GM18498 (cell line): ENCODE measurements around the gene FAM168B.
A peak's percentile ranks its signal among the peaks of the same experiment; 100 is the strongest.
"Not testable (repeated sequence)": the region's sequence is repeated elsewhere in the genome, so short reads cannot be mapped to it uniquely, and the experiment has no call there.

Experiments used
- ATAC-seq: cut with Tn5 transposase; IDR thresholded peaks from one replicate; pipeline ENCODE4 v1.9.1; 2021; ENCODE audit warnings: mild to moderate bottlenecking, moderate library complexity; ENCODE audit not compliant: unreplicated experiment

Gene FAM168B

DNA sequence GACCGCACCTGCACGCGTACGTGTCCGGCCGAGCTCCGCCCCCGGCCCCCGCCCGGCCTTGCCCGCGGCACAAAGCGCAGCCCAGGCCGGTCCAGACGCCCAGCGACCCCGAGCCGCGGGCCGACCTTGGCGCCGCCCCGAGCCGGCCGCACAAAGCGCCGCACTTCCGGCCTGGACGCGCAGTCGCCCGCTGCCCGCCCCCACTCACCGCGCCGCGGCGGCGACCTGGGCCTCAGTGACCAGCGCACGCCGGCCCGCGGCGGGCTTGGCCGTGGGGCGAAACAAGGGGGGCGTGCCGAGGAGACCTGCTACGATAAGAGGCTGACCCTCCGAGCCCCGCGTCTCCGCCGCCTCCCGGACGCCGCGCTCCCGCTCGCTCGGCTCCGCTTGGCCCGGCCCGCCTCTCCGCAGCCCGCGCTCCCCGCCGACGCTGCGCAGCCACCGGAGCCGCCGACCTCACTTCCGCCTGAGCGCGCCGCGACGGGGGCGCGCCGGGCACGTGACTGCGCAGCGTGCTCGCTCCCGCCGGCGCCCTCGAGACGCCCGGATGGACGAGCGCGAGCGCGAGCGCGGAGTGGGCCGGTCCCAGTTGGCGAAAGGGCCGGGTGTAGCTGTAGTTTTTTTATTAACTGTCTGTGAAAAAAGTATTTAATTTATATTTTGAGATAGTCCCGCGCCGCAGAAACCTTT lies at the start of gene FAM168B:
Gene FAM168B (minus strand): TSS at position 455 of the 690 bp plus-strand sequence. CDS start 10,814 bp downstream, outside the sequence.
- peak; percentile 89 for ATAC-seq

GRCh38 chr2:131142849-131143248 lies 49.6 kb upstream of the FAM168B start:
- ATAC-seq: no peak

DNA sequence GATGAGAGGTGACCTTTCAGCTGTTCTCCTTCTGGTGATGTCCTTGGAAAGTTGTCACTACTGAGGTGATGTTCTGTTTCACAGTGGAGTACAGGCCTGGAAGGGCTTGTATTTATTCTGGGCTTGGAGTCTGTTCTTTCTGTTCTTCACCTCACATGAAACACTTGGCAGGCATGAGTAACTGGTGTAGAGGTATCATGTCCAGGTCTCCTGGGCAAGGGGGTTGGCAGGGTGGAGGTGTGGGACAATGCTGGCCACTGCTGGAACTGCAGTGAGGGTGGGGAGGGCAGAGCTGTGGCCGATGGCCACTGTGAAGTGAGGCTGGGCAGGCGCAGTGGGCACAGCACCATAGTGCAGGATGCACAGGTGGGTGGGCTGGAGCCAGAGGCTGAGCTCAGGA lies 47.3 kb upstream of the FAM168B start:
- no peak for ATAC-seq

DNA sequence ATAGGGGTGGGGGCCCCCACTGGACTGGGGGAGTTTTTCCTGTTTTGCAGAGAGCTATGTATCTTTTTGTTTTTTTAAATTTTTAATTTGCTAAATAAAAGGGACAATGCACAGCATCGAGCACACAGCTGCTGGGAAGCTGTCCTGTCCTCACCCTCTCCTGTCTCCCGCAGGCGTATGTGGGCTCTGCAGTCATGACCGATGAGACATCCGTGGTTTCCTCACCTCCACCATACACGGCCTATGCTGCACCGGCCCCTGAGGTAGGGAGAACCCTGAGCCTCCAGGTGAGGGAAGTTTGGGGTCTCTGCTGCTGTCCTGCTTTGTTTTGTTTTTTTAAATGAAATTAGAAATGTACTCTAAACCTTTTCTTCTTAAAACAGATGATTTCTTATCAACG lies 39.5 kb upstream of the FAM168B start:
- no peak for ATAC-seq

- ATAC-seq: no peak
Observed at GRCh38 chr2:131130298-131130596, 37.0 kb upstream of the FAM168B start.

GRCh38 chr2:131127981-131128380 lies 34.7 kb upstream of the FAM168B start:
- ATAC-seq: no peak

- ATAC-seq: no peak
Observed at GRCh38 chr2:131127076-131127475, 33.8 kb upstream of the FAM168B start.

GRCh38 chr2:131126436-131126835 lies 33.2 kb upstream of the FAM168B start:
- ATAC-seq: no peak

DNA sequence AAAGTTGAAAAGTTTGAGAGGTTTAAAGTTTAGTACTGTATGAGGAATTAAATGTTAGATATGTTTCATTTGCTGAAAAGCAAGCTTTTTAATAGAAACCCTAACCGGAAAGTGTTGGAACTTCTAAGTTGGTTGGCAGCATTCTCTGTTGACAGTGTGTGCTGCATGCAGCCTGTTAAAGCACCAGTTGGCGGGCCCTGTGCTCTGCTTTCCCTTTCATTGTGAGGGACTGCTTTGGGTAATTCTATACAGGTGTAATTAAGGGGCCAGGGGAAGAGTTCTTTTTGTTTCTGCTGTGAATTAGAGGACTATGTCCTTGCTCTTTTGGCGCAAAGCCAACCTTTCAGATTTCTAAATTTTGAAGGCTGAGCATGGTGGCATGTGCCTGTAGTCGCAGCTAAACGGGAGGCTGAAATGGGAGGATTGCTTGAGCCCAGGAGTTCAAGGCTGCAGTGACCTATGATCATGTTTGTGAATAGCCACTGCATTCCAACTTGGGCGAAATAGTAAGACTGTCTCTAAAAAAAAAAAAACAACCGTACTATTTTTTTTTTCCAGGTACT lies 32.0 kb upstream of the FAM168B start:
- ATAC-seq: no peak

DNA sequence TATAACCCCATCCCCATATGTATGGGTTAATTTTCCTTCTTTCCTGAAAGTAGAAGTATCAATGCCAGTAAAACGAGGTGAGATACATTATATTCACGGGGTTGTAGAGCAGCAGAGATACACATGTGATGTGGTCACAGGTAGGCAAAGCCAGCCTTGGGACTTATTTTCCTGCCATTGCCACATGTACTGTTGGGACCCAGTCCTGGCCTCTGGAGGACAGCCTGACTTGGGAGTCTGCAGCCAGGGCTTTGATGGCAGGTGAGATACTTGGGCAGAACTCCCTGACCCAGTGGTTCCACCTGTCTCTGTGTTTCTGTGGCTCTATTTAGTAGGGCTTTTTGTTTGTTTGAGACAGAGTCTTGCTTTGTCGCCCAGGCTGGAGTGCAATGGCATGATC lies 29.9 kb upstream of the FAM168B start:
- ATAC-seq: no peak

DNA sequence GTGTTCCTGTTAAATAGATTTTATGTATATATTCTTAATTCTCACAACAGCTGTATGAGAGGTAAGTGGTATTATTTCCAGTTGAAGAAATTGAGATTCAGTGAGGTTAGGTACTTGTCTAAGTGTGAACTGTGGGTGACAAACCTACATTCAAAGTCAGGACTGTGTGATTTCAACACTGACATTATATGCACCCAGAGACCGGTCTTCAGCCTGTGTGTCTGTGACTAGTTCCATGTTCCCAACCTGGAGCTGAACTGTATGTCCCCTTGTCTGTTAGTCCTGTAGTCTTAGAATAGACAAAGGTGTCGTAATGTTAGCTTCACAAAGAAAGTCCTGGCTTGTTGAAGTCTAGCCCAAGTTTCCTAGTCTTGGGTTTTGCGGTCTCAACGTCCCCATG lies 29.2 kb upstream of the FAM168B start:
- ATAC-seq: no peak

GRCh38 chr2:131121464-131121863 lies 28.2 kb upstream of the FAM168B start:
- no peak for ATAC-seq

GRCh38 chr2:131120815-131121317 lies 27.6 kb upstream of the FAM168B start:
- no peak for ATAC-seq

DNA sequence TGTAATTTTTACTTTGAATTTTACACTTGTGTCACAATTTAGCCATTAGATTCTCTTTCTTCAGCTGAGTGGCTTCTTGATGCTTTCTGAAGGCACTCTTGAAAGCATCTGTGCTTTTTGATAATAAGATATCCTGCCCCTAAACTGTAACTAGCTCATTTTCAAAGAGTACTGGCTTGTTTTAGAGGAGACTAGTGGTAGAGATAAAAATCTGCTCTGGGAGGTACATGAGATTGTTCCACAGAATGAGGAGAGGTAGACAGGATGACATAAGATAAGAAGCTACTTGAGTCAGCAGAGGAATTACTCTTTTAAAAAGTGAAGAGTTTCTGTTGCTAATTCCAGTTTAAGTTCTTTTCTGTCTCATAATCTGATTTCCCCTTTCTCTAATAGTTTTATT lies 22.5 kb upstream of the FAM168B start:
- ATAC-seq: no peak

- not testable (repeated sequence) for ATAC-seq
Observed at GRCh38 chr2:131114950-131115349, 21.7 kb upstream of the FAM168B start.

GRCh38 chr2:131113566-131114227 lies 20.4 kb upstream of the FAM168B start:
- no peak for ATAC-seq

DNA sequence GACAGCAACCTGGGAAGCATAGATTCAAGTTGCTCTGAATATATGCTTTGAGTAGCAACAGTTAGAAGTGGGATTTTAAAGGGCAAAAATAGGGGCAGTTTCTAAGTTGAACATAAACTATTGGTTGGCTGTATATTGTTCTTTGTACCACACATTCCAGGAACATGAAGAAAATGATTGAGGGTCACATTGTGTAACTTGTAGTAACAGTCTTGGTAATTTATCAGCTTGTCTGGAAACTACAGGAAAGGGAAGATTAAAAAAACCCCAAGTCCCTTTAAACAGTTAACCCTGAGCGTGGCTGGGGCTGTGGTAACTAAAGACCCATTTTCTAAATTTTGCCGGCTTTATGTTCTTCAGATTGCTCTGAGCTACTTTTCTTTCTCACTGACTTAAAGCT lies 19.3 kb upstream of the FAM168B start:
- no peak for ATAC-seq

DNA sequence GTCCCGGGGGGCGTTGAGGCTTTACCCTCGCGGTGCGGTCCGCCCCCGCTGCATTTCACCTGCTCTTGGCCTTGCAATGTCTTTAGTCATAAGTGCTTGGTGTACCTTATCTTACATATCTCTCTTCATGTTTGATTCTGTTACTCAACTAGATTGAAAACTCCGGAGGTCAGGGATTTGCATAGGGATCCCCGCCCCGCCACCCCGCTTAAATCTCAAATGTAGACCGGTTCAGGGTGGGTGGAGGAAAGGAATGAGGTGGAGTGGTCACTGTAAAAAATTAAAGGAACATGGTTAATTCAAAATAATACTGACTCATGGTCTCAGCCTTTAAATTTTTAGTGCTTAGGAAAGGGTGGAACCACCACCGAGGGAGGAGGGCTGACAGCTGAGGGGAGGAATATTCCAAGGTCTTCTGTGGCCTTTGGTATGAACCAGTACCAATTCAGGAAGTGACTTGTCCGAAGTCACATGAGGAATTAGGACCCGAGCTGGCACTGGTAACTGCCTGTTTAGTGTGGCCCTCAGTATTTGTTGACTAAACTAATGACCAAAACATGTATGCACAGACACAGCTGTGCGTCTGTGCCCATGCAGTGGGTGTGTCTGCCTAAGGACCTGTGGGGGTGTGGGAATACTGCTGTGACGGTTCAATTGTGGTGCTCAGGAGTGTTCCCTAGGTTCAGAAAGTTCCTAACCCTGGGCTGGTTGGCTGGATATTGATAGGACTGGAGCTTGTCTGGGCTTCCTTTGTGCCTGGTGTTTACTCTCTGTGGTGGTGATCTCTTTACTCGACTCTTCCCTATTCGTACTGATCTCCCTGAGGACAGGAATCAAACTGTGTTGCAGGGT lies 12.9 kb upstream of the FAM168B start:
- ATAC-seq: peak; percentile 46

DNA sequence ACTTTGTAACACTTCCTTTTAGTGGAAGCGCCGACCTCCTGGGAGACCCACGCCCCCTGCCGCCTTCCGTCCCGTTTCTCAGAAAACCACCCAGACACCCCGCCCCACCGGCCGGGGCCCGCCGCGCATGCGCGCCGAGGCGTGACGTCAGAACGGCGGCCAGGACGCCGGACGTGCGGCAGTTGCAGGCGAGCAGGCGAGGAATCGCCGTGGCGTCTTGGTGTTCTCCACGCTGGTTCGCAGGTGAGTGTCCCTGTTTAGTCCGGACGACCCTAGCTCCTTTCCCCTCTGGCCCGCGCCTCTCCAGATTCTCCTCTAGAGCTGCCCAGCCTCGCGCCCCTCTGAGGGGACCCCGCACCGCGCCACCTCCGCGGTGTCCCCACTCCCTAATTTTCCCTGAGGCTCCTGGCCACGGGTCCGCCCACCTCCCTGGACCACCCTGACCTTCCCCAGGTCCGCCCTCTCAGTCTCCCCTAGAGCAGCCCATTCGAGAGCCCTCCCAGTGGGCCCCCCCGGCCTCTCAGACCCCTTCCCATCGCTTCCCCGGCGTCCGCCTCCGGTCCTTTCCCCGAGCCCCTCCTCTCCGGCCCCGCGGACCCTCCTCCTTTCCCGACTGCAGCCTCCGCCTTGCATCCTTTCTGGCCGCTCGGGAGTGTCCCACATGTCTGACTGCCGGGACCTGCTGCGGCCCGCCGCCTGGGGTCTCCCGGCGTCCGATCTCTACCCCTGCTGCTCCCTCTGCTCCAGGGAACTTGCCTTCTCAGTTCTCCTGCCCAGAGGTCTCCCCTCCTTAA lies 12.1 kb upstream of the FAM168B start, which contains the start of gene PLEKHB2:
Gene PLEKHB2 (plus strand): TSS at position 181 of the 794 bp plus-strand sequence. CDS start 15,606 bp downstream, outside the sequence.
- ATAC-seq: peak; percentile 82

DNA sequence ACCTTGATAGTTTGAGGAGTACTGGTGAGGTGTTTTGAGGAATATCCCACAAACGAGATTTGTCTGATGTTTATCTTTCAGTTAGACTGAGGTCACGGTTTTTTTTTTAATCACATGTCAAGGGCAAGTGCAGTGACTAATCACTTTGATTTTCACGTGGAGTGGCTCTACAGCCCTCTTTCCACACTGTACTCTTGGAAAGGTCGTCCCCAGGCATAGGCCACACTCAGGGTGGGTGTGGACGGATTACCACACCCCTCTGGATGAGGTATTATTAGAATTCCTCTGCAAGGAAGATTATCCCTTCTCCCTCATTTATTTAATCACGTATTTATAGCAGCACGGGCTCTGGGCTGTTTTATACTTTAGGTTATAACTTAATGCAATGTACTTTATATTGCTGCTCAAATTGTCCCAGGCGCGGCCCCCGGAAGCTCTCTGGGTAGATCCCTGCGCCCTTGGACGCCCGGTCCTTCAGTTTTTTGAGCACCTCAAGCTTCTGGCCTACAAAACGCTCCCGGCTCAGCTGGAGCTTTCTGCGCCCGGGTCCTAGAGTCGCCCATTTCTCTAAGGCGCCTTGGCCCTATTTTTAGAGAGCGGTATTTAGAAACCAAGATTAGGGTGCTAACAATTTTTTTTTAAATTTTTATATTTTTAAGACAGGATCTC lies 11.4 kb upstream of the FAM168B start:
- peak; percentile 75 for ATAC-seq
